GM18505 (cell line): ENCODE measurements around the gene LIN9.
"Not testable (repeated sequence)": the region's sequence is repeated elsewhere in the genome, so short reads cannot be mapped to it uniquely, and the experiment has no call there.

Experiments used
- ATAC-seq: cut with Tn5 transposase; IDR thresholded peaks from one replicate; pipeline ENCODE4 v1.9.1; 2021; ENCODE audit not compliant: unreplicated experiment
- POLR2A ChIP-seq: IDR thresholded peaks from 4 replicates; pipeline ENCODE4 v1.6.1; 2011; ENCODE audit warnings: borderline replicate concordance; ENCODE audit not compliant: insufficient read depth, insufficient read length; ENCODE audit errors: extremely low read depth

LIN9 gene

DNA sequence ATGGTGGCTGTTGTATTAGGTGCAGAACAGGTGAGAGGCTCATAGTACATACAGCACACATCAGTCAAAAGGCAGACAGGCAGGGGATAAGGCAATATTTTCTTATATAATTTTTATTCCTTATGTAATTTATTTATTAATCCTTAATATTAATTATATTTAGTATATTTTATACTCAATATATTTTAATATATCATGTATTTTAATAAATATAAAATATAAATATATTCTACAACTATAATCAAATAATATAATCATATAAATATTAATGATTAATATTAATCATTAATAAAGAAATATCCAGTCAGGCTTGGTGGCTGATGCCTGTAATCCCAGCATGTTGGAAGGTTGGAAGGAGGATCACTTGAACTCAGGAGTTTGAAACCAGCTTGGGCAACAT lies 104.8 kb downstream of the LIN9 start:
- ATAC-seq = no peak
- TF ChIP-seq POLR2A = no peak

DNA sequence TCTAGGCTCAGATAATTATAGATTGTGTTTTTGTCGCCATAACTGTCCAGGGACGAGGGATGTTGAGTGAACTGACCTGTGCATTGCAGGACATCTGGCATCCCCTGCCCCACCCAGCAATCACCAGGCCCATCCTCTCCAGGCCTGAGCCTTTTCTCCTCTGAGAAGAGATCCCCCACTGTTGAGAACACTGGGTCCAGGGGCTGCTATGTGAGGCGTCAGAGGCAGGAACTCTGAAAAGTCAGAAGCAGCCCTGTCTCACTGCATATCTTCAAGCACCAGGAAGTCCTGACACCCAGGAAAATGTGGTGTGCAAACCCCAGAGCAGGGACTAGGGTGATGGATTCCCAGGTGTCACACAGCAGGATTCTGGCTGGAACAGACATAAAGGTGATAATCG lies 105.3 kb downstream of the LIN9 start:
- no peak for ATAC-seq
- TF ChIP-seq POLR2A = no peak

DNA sequence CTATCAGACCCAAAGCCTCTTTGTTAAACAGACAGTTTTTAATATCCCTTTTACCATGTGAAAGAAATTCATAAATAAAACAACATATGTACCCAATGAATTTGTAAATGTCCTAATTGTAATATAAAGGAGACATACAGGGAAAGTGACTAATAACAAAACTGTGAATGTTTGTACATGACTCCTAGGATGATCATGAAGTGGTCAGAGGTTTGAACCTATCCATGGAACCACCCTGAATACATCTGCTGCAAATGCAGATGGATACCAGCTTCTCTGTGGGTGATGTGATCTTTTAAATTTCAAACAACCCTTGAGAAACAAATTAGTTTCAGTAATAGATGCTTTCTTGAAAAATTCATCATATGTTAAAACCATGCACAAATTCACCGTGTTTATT lies 105.7 kb downstream of the LIN9 start:
- TF ChIP-seq POLR2A = no peak
- ATAC-seq = no peak

DNA sequence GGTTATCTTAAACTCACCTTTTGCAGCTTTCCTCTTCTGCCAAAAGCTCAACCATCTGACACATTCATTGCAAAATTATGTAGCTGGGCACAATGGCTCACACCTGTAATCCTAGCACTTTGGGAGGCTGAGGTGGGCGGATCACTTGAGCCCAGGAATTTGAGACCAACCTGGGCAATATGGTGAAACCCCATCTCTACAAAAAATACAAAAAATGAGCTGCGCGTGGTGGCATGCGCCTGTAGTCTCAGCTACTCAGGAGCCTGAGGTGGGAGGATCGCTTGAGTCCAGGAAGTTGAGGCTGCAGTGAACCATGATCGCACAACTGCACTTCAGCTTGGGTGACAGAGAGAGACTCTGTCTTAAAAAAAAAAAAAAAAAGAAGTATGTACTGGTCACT lies 106.3 kb downstream of the LIN9 start:
- not testable (repeated sequence) for ATAC-seq

DNA sequence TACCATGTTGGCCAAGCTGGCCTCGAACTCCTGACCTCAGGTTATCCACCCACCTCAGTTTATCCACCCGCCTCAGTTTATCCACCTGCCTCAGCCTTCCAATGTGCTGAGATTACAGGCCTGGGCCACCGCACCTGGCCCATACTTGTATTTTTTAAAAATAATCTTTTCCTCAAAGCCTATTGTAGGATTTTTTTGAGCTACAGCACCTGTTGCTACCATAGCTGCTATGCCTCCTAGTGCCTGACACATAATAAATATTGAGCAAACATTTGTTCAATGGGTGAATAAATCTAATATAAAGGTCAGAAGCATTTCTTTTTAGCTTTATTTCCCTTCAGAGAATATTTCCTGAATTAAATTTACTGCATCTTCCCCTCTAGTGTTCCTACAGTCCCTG lies 106.7 kb downstream of the LIN9 start:
- ATAC-seq = no peak
- no peak for TF ChIP-seq POLR2A

DNA sequence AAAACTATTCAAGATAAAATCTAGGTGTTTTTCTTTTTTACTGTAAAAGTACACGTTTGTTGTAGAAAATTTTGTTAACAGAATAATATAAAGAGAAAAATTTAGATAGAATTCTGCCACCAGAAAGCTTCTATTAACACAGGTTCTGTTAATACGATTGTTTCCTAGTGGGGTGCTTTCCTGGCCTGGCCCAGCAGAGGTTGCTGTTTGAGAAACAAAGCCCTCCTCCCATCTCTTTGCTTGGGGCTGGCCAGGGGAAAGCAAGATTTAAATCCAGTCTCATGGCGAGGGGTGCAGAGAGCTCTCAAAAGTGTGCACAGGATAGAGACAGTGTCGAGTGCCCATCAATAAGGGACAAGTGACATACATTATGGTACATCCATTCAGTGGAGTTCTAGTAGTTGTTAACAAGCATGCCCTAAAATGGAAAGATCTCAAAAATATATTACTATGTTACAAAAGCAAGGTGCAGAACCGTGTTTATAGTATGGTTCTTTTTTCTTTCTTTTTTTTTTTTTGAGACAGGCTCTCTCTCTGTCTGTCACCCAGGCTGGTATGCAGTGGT lies 107.9 kb downstream of the LIN9 start:
- TF ChIP-seq POLR2A = no peak
- no peak for ATAC-seq

DNA sequence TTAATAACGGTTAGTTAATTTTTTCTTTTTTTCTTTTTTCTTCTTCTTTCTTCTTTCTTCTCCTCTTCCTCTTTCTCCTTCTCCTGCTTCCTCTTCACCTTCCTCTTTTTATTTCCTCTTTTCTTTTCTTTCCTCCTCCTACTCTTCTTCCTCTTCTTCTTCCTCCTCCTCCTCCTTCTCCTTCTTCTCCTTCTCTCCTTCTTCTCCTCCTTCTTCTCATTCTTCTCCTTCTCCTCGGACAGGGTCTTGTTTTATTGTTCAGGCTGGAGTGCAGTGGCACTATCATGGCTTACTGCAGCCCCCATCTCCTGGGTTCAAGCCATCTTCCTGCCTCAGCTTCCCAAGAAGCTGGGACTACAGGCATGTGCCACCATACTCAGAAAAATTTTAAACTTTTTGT lies 109.0 kb downstream of the LIN9 start:
- TF ChIP-seq POLR2A = no peak
- ATAC-seq = no peak

DNA sequence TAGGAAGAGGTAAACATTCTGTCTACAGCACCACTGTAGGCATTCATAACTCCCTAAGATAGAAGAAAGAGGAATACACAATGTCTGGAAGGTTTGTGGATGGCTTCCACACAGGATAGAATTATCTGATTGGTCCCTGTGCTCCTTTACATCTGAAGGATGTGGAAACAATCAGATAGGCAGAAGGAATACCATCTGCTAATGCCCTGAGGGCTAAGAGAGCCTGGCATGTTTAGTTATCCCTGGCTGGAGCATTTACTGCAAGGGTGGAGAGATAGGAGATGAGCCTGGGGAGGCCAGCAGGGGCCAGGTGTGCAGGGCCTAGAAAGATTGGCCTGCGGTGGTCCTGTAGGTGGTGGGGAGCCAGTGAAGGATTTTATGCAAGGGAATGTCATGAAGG lies 113.8 kb downstream of the LIN9 start:
- no peak for ATAC-seq
- no peak for TF ChIP-seq POLR2A

DNA sequence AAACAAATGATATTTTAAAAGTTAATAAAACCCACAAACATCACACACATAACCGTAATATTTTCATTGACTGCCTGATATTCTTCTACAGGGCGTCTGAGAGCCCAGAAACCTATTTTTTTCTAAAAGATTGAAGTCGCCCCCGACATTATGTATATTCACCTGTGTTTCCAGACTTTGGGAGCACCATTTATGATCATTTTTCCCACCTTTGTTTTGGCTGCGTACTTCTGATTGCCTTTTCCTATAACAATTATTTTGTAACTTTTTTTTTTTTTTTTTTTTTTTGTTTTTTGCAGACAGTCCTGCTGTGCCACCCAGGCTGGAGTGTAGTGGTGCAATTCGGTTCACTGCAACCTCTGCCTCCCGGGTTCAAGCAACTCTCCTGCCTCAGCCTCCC lies 121.6 kb downstream of the LIN9 start:
- ATAC-seq = no peak
- TF ChIP-seq POLR2A = no peak

DNA sequence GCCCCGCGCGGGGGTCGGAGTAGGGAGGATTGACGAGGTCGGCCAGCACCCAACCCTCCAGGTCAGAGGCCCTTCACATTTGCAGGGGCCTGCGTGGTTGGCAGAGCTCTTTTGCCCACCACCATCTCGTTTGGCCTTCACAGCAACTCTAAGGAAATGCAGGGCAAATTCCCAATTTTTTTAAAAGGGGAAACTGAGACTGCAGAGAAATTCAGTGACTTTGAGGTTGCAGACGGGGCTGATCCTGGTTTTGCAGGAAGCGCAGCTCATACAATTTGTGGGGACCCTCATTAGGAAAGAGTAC lies 122.0 kb downstream of the LIN9 start:
- no peak for TF ChIP-seq POLR2A

DNA sequence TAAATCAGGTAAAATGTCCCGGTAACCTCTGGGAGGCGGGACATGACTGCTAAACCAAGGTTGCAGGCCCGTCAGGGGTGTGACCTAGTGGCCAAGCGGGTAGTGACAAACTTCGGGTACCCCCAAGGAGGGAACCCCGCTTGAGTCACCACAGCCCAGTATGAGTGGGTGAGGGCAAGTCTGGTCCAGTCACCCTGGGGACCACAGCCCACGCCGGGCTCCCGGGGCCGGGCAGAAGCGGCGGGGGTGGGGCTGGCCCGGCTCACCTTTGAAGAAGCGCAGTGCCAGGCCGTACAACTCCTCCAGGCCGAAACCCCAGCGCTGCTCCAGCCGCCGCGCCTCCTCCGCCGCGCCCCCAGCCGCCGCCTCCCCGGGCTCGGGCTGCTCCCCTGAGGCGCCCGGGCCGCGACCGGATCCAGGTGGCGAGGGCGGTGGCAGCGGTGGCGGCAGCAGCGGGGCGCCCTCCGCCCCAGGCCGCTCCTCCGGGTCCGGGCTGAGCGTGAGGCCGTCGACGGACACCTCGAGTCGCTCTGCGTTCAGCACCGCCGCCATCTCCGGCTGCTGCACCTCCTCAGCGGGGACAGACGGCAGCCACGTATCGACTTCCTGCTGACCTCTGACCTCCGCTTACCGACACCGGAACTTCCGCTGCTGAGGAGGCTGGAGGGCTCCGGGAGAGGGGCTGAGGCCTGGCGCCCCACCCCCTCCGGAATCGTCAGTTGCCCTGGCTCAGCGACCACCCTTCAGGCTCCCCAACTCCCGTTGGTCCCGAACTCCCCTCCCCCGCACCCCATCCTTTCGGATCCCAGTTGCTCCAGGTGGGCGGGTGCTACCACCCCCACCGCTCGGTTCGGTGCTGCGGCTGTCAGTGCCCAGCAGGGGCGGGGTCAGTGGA lies 122.6 kb downstream of the LIN9 start, which contains the start of gene ACBD3:
Gene ACBD3, minus strand, starts transcription at position 618 of the 895 bp plus-strand sequence. Its CDS starts 66 bp downstream, at position 552.
- TF ChIP-seq POLR2A = peak; percentile 96
- ATAC-seq = peak; percentile 95

More for the DNA sequence above, 122.0 kb downstream of the LIN9 start:
- ATAC-seq = no peak

DNA sequence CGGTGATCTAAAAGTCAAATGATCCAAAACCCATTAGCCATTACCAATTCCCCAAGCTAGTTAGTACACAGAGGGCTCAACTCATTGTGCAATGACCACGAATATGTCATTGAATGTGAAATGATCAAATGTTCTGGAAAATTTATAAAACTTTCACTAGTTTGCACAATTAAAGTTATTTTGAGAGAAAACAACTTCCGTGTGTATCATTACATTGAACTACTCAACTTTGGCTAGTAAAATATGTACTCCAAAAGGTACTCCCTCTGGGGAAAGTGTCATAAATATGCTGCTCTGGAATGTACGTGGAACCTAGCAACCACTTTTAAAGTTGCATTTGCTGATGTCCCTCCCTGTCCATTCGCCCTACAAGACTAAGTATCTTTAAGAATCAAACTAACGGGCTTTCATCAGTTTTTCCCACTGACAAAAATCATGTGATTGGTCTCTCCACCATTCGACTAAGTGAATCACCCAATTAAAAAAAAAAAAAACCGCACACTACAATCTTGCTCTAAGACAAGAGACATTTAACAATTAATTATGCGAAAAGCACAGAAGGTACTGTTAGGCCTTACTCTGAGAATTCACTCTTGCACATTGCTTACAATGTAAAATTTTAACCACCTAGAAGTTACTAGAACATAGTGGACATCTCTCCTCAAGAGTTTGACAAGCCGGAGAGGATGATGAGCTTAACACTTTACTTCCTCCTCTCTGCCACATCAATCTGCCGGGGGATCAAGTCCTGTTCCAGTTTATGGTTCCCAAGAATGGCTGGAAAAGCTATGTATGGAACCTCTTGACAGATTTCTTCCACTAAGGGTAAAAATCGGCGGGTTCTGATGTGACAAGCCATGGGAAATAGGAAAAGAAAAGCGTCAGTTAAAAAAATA lies 123.6 kb downstream of the LIN9 start:
- ATAC-seq = no peak

DNA sequence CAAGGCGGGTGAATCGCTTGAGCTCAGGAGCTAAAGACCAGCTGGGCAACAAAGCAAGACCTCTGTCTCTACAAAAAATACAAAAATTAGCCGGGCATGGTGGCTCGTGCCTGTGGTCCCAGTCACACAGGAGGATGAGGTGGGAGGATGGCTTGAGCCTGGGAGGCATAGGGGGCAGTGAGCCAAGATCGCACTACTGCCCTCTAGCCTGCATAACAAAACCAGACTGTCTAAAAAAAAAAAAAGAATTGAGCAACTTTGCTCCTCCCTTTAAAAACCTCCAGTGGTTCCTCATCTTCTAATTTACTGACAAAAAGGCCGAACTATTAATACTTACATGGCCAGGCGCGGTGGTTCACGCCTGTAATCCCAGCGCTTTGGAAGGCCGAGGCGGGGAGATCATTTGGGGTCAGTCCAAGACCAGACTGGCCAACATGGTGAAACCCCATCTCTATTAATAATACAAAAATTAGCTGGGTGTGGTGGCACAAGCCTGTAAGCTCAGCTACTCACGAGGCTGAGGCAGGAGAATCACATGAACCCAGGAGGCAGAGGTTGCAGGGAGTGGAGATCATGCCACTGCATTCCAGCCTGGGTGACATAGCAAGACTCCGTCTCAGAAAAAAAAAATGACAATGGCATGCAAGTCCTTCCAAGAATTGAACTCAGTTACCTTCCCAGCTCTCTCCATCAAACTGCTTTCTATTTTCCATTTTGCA lies 126.8 kb downstream of the LIN9 start:
- ATAC-seq = no peak
- TF ChIP-seq POLR2A = no peak

More for the DNA sequence above, 123.6 kb downstream of the LIN9 start:
- TF ChIP-seq POLR2A = no peak
